GM21529 (cell line): ENCODE results near the gene CCR8.

Experiments used
- ATAC-seq: cut with Tn5 transposase; IDR thresholded peaks from one replicate; pipeline ENCODE4 v1.9.1; 2021; ENCODE audit not compliant: unreplicated experiment

The CCR8 gene, protein sequence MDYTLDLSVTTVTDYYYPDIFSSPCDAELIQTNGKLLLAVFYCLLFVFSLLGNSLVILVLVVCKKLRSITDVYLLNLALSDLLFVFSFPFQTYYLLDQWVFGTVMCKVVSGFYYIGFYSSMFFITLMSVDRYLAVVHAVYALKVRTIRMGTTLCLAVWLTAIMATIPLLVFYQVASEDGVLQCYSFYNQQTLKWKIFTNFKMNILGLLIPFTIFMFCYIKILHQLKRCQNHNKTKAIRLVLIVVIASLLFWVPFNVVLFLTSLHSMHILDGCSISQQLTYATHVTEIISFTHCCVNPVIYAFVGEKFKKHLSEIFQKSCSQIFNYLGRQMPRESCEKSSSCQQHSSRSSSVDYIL

GRCh38 chr3:39329493-39329892 is at the start of gene CCR8:
Gene CCR8 (plus strand): TSS chr3:39329709. CDS start chr3:39332332, 2,623 bp downstream.
- ATAC-seq: no peak

DNA sequence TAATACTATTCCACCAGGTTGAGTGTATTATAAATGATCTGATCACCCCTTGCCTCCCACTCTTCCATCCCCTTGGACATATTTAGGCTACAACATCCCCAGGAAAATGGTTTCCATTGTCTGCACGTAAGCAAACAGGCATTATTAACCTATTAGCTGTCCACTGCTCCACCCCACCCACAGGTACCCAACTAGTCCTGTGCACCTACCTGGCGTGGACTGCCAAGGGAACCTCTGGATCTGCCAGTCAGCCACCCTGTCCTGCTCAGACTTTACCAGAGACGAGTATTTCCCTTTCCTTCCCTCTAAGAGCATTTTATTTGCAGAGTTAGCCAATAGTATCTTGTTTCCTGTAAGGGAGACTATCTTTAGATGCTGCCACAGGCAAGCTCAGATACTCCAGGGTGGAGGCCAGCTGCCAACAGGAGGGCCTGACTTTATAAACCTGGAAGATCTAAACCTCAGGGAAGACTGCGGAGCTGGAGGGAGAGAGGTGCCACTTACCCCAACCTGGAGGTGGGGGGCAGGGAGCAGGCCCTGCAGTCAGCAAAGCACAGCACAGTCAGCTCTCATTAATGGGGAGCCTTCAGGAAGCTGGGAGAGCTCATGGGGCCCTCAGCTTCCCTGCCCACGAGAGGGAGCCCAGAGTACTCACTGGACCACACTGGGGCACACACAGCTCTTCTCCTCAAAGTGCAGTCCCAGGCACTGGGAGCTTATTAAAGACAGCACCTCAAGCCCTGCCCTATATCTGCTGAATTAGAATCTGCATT is 49.6 kb upstream of the CCR8 start, which contains the start of gene CX3CR1:
TSS of gene CX3CR1 (minus strand) at position 292 of the 773 bp plus-strand sequence. CDS start 13,527 bp downstream, outside the sequence.
- no peak for ATAC-seq

DNA sequence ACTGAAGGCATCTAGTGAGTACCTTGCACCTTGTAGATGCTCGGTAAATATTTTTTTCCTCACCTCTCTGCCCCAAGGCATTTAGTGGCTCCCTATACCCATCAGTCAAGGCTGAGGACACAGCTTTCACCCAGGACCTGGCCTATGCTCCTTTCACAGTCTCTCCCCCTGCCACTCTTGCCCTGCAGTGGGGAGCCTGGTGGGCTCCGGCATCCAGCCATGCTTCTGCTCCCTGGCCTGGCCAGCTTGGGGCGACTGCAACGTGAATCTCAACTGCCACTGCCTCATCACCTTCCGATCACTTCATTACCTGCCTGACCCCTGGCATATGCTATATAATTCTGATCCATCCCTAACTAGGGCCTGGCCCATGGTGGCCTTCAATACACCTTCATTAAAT is 48.9 kb upstream of the CCR8 start:
- no peak for ATAC-seq

GRCh38 chr3:39281533-39281932 is 48.0 kb upstream of the CCR8 start:
- ATAC-seq: no peak

DNA sequence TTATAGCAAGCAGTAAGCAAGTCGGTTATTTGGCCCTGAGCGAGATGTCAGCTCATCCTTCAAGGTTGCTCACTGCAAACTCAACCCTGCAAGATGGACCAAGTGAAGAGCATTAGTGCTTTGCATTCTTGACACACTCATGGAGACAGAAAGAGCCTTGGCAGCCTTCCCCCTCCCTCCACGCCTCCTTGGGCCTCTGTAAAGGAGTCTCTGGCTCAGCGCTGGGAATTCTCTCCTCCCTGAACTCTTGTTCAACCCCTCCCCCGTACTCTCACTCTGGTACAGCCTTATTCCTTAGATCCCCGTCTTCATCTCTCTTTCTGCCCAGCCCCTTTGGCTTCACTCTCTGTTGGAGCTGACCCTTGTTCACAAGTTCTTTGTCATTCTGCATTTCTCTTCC is 47.5 kb upstream of the CCR8 start:
- no peak for ATAC-seq

GRCh38 chr3:39284457-39284881 is 45.0 kb upstream of the CCR8 start:
- no peak for ATAC-seq

- no peak for ATAC-seq
Measured at GRCh38 chr3:39285332-39285731, 44.2 kb upstream of the CCR8 start.

DNA sequence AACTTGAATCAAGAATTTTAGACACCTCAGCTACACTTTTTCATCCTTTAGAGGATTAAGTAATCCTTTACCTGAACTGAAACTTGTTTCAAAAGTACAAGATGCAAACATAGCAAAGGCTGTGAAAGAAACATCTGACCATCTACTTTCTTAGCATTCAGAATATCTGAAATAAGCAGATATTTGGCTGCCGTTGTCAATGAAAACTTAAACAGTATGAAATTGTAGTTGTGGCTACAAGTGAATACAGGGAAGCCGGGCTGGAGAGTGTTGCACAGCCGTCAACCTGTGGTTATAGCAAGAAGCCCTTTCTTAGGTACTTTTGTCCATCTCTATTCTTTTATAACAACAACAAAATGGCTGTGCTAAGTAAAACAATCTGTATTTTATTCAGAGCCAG is 42.7 kb upstream of the CCR8 start:
- ATAC-seq: no peak

GRCh38 chr3:39287216-39288164 is 42.0 kb upstream of the CCR8 start:
- no peak for ATAC-seq

DNA sequence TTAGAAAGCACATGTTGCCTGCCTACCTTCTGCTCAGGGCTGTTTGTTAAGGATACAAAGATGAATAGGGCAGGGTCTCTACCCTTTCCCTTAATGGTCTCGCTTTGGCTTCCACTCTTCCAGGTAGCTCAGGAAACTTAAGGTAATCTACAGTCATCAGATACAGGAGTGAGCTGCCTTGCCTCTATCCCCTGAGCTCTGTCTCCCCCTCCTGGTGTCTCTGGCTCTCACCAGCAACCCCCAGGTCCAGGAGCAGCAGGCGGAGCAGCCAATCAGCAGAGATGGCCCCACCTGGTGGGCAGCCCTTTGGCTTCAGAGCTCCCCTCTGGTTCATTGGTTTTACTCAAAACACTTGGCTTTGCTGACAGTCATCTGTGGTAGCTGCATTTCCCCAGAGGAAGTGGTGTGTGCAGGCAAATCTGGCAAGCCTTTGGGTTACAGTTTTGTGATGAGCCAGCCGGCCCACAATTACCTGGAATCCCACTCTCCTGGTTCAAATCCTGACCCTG is 41.2 kb upstream of the CCR8 start:
- ATAC-seq: peak; percentile 98

DNA sequence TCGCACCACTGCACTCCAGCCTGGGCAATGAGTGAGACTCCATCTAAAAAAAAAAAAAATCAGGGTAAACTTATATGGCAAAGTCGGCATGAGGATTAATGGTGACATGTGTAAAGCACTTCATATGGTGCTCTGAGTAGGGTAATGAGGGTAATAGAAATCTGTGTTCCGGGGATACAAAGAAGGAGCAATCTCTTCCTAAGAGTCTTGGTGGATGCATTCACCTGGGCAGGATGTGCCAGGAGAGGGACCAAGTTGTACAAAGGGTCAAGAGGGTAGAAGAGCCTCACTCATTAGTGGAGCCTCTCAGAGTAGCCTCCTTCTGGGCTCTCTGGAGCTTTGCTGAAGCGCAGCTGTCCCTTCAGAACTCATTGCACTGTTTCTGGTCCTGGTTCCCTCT is 40.4 kb upstream of the CCR8 start:
- no peak for ATAC-seq

DNA sequence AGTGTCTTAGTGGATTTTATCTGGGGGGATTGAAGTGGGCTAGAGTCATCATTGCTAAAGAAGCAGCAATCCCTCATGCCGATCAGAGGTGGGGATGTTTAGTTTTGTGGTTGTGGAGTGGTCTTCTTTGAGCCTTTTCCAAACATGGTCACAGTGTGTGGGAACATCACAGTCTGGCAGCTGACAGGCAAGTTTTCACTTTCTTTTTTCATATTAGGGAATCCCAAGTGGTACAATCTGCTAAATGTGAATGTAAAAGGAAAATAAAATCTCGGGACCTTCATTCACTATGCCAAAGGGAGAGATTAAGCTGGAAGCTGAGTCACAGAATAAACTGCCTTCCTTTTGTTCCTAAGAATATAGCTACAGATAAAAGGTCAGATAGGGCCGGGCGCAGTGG is 39.3 kb upstream of the CCR8 start:
- ATAC-seq: no peak

DNA sequence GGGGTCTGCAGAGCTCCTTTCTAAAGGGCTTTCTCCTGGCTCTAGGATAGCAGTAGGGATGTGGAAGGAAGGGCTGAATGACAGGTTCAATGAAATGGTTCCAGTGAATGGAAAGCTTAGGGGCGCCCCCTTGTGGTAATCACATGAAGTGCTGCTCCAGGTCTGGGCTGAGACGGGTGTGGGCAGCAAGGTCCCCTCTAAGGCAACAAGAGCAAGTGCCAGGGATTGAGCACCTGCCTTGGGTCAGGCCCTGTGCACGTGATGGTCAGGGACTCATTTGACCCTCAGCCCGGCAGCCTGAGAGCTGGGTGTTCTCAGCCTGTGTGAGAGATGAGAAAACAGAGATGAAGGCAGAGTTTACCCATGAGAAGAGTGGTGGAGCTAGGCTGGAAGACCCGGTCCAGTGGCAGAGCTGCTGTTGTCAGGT is 37.6 kb upstream of the CCR8 start:
- ATAC-seq: no peak

DNA sequence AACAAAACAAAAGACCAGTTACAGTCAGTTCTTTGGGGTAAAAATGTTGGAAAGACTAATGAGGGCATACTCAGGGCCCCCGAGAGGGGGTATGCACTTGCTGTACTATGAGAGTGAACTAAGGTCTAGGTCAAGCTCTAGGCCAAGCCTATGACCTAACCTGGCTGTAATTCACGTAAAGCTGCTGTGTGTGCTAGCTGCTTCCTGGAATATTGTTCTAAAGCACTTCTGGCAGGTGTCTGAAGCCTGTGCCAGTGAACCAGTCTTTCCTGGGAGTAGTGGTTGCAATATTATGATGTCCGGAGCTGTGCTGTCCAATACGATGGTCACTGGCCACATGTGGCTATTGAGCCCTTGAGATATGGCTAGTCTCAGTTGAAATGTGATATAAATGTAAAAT is 36.5 kb upstream of the CCR8 start:
- no peak for ATAC-seq

DNA sequence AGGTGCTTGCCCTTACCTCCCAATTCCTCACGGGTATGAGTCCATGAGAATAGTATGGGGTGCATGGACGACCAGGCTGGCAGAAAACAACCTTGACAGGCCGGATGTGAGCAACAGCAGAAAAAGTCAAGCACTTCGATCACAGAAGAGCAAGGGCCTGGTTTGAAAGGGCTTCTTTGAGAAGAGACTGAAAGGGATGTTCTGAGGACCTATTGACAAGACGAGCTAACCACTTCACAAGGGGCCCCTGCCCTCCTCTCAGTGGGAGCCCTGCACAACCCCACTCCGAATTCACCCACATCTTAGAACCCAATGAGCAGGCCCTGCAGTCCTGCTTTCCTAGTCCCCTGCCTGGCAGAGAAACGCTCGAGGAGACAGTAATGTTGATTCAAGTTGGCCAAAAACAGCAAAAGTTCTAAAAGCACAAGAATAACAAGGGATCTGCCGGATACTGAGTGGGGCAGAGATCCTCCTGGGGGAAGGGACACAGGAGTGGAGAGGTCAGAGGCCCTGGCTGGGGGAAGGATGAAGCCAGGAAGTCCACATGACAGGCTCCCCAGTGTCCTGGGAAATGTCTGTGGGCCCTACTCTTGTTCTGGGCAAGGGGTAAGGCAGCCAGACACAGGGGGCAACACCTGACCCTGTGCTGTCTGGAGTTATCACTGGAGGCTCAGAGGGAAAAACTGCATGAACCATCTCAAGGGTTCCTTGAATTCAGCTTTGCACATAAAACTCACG is 34.9 kb upstream of the CCR8 start:
- ATAC-seq: no peak

GRCh38 chr3:39295184-39295775 is 34.2 kb upstream of the CCR8 start:
- peak; percentile 90 for ATAC-seq

GRCh38 chr3:39296197-39297077 is 33.1 kb upstream of the CCR8 start:
- ATAC-seq: no peak

- ATAC-seq: no peak
Measured at GRCh38 chr3:39299279-39299678, 30.2 kb upstream of the CCR8 start.

DNA sequence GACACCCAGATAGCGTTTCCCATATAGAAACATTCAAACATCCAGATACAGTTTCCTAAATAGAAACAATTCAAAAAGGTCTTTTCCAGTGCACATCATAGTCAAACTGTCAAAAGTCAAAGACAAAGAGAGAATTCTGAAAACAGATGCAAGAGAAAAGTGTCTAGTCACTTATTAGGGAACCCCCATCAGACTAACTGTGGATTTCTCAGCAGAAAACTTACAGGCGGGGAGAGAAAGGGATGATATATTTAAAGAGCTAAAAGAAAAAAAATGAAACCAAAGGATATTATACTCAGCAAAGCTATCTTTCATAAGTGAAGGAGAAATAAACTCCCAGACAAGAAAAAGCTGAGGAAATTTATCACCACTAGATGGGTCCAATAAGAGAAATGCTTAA is 27.3 kb upstream of the CCR8 start:
- no peak for ATAC-seq
